ENCODE data around the gene TEX11. TPM values are rescaled to one million over a fixed set of nuclear protein-coding genes. Genes with fewer than 3 reads are reported as not detected.
"Not testable (repeated sequence)": the region's sequence is repeated elsewhere in the genome, so short reads cannot be mapped to it uniquely, and the experiment has no call there.

The TEX11 gene
- total RNA-seq, 4 donors from 2014 or later = not detected

DNA sequence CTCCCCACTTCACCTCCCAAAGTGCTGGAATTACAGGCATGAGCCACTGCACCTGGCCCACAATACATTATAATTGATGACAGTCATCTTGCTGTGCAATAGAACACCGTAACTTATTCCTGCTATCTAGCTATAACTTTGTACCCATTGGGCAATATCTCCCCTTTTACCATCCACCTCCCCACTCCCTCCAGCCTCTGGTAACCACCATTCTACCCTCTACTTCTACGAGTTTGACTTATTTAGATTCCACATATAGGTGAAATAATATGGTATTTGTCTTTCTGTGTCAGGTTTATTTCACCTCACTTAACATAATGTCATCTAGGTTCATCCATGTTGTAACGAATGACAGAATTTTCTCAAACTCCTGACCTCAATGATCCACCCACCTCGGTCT is 8.2 kb upstream of the TEX11 start:
- Histone ChIP-seq H3K4me1 (no peaks in the 10 kb centered on the region), H3K4me3 (no peak overlapping the region), H3K9me3 (no peaks in the 10 kb centered on the region), H3K27ac (no peak overlapping the region), H3K36me3 (no peaks in the 10 kb centered on the region), H3K27me3 (no peaks in the 10 kb centered on the region)
- 71 to 72% methylated on average over 4 of the region's 4 CpGs for WGBS, 2 donors
- TF ChIP-seq CTCF (IDR thresholded peaks at IDR 0.05) (no peak), POLR2A (IDR thresholded peaks at IDR 0.05) (no peak)
- DNase-seq = no peak
- intact Hi-C loops (cut with DNase I) = no loop called here

DNA sequence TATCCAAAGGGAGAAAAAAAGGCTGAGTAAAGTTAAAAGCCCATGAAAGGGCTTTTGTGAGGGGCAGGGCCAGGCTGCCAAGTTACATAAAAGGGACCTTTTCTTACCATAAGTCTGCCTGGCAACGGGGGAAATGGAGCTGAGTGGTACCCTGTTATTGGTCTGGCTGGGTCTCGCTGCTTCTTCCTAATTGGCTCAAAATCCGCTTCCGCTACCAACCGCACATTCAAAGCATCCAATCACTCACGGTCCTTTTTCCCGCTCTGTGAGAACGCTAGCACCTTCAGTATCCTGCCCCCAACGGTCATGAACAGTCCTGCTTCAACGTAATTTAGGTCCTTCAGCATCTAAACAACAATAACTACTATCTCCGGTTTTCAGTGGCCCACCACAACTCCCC is 611 bp downstream of the TEX11 start:
- Histone ChIP-seq H3K27me3 (no peaks in the 10 kb centered on the region), H3K27ac (no peak overlapping the region), H3K4me1 (no peaks in the 10 kb centered on the region), H3K36me3 (no peaks in the 10 kb centered on the region), H3K4me3 (no peak overlapping the region), H3K9me3 (no peaks in the 10 kb centered on the region)
- TF ChIP-seq CTCF (IDR thresholded peaks at IDR 0.05) = no peak
- no peak for TF ChIP-seq POLR2A (IDR thresholded peaks at IDR 0.05)
- DNase-seq = no peak
- 85 to 91% methylated on average over 10 to 11 of the region's 11 CpGs for WGBS, 2 donors
- intact Hi-C loops (cut with DNase I) = no loop called here

DNA sequence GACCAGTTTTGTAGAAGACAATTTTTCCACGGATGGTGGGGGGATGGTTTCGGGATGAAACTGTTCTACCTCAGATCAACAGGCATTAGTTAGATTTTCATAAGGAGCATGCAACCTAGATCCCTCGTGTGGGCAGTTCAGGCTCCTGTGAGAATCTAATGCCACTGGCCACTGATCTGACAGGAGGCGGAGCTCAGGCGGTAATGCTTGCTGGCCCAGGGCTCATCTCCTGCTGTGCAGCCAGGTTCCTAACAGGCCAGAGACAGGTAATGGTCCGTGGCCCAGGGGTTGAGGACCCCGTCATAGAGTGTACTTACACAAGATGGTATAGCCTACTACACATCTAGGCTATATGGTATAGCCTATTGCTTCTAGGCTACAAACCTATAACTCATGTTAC is 7.0 kb downstream of the TEX11 start:
- Histone ChIP-seq H3K27ac (no peak overlapping the region), H3K4me1 (no peaks in the 10 kb centered on the region), H3K4me3 (no peak overlapping the region), H3K27me3 (no peaks in the 10 kb centered on the region), H3K36me3 (no peaks in the 10 kb centered on the region), H3K9me3 (no peaks in the 10 kb centered on the region)
- TF ChIP-seq CTCF (IDR thresholded peaks at IDR 0.05) (no peak), POLR2A (IDR thresholded peaks at IDR 0.05) (no peak)
- intact Hi-C loops (cut with DNase I) = no loop called here
- 69 to 80% methylated on average over 2 to 6 of the region's 7 CpGs for WGBS, 2 donors
- no peak for DNase-seq

DNA sequence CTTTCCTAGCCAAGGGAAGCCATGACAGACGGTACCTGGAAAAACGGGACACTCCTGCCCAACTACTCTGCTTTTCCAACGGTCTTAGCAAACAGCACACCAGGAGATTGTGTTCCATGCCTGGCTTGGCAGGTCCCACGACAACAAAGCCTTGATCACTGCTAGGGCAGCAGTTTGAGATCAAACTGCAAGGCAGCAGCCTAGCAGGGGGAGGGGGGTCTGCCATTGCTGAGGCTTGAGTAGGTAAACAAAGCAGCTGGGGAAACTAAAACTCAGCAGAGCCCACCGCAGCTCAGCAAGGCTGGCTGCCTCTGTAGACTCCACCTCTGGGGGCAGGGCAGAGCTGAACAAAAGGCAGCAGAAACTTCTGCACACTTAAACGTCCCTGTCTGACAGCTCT is 18.1 kb downstream of the TEX11 start:
- H3K4me1 ChIP-seq; intact Hi-C loops (cut with DNase I); H3K4me3 ChIP-seq; H3K27me3 ChIP-seq; H3K36me3 ChIP-seq; H3K9me3 ChIP-seq; DNase-seq; H3K27ac ChIP-seq: not testable (repeated sequence)
- 44 to 80% methylated on average over 1 to 4 of the region's 6 CpGs for WGBS, 2 donors

- Histone ChIP-seq H3K4me3 (no peak overlapping the region), H3K27me3 (no peaks in the 10 kb centered on the region), H3K4me1 (no peaks in the 10 kb centered on the region), H3K36me3 (no peaks in the 10 kb centered on the region), H3K9me3 (no peaks in the 10 kb centered on the region), H3K27ac (no peak overlapping the region)
- intact Hi-C loops (cut with DNase I) = no loop called here
- DNase-seq = no peak
- no peak for TF ChIP-seq CTCF (IDR thresholded peaks at IDR 0.05)
- TF ChIP-seq POLR2A (IDR thresholded peaks at IDR 0.05) = no peak
- WGBS, 2 donors = 64 to 86% methylated on average over 2 of the region's 2 CpGs
These were observed 29.6 kb downstream of the TEX11 start for GRCh38 chrX:70878902-70879301.

DNA sequence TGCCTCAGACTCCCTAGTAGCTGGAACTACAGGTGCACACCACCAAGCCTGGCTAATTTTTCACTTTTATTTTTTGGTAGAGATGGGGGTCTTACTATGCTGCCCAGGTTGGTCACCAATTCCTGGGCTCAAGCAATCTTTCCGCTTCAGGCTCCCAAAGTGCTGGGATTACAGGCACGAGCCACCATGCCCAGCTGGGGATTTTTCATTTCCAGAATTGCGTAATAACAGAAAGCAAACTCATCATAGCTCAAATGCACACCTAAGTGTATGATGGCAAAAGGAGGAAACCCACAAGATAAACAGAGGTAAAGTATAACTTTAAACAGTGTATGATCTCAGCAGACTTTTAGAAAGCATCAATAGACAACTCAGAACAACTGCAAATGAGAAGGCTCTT is 56.2 kb downstream of the TEX11 start:
- 48% methylated on average over 3 of the region's 3 CpGs; no CpG with 5 or more reads in 1 of the 2 donors for WGBS, 2 donors
- intact Hi-C loops (cut with DNase I) = no loop called here
- no peaks in the 10 kb centered on the region for H3K36me3 ChIP-seq

DNA sequence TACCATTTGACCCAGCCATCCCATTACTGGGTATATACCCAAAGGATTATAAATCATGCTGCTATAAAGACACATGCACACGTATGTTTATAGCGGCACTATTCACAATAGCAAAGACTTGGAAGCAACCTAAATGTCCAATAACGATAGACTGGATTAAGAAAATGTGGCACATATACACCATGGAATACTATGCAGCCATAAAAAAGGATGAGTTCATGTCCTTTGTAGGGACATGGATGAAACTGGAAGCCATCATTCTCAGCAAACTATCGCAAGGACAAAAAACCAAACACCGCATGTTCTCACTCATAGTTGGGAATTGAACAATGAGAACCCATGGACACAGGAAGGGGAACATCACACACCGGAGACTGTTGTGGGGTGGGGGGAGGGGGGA is 64.4 kb downstream of the TEX11 start:
- H3K27me3 ChIP-seq; H3K36me3 ChIP-seq; H3K4me3 ChIP-seq; H3K9me3 ChIP-seq; H3K27ac ChIP-seq; DNase-seq; intact Hi-C loops (cut with DNase I); H3K4me1 ChIP-seq: not testable (repeated sequence)
- WGBS, 2 donors = 84 to 100% methylated on average over 3 to 5 of the region's 6 CpGs

More for the DNA sequence above, 56.2 kb downstream of the TEX11 start:
- Histone ChIP-seq H3K27ac (no peak overlapping the region), H3K4me3 (no peak overlapping the region), H3K9me3 (no peaks in the 10 kb centered on the region), H3K27me3 (no peaks in the 10 kb centered on the region), H3K4me1 (no peaks in the 10 kb centered on the region)
- TF ChIP-seq CTCF (IDR thresholded peaks at IDR 0.05) = no peak
- TF ChIP-seq POLR2A (IDR thresholded peaks at IDR 0.05) = no peak
- DNase-seq = no peak

DNA sequence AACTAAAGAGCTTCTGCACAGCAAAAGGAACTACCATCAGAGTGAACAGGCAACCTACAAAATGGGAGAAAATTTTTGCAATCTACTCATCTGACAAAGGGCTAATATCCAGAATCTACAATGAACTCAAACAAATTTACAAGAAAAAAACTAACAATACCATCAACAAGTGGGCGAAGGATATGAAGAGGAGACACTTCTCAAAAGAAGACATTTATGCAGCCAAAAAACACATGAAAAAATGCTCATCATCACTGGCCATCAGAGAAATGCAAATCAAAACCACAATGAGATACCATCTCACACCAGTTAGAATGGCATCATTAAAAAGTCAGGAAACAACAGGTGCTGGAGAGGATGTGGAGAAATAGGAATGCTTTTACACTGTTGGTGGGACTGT is 64.9 kb downstream of the TEX11 start:
- H3K4me3 ChIP-seq; intact Hi-C loops (cut with DNase I); H3K27me3 ChIP-seq; H3K27ac ChIP-seq; H3K9me3 ChIP-seq; DNase-seq; H3K4me1 ChIP-seq; H3K36me3 ChIP-seq: not testable (repeated sequence)
- 88 to 100% methylated on average over 1 of the region's 1 CpG for WGBS, 2 donors

Measured in esophagus squamous epithelium (tissue), 5 donors.